HG03175 (cell line): ENCODE data around the gene R3HDM2.

Experiments
- ATAC-seq: cut with Tn5 transposase; IDR thresholded peaks from one replicate; pipeline ENCODE4 v1.9.1; 2021; ENCODE audit warnings: mild to moderate bottlenecking, moderate library complexity; ENCODE audit not compliant: unreplicated experiment

R3HDM2 gene

DNA sequence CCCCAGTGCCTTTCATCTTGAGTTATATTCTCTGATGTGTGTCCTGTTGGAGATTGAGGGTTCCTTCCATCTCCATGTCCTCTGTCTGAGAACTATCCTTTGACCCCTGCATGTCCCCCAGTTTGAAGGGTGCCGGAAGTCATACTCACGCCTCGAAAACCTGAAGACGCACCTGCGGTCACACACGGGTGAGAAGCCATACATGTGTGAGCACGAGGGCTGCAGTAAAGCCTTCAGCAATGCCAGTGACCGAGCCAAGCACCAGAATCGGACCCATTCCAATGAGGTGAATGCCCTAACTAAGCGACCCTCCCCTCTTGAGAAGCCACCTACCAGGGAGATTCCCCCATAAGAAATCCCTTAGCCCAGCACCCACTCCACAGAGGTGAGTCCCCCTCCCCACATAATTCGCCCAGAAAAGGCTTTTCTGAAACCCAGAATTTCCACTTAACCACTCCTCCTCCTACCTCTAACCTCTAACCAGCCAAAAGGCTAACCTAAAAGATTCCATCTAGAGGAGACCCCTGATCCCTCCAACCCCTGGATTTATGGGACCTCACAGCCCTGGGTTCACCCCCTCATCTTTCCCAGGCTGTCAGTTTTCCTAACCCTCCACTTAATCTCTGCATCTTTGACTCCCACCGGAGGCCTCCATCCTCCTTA is 36.5 kb upstream of the R3HDM2 start:
- no peak for ATAC-seq

DNA sequence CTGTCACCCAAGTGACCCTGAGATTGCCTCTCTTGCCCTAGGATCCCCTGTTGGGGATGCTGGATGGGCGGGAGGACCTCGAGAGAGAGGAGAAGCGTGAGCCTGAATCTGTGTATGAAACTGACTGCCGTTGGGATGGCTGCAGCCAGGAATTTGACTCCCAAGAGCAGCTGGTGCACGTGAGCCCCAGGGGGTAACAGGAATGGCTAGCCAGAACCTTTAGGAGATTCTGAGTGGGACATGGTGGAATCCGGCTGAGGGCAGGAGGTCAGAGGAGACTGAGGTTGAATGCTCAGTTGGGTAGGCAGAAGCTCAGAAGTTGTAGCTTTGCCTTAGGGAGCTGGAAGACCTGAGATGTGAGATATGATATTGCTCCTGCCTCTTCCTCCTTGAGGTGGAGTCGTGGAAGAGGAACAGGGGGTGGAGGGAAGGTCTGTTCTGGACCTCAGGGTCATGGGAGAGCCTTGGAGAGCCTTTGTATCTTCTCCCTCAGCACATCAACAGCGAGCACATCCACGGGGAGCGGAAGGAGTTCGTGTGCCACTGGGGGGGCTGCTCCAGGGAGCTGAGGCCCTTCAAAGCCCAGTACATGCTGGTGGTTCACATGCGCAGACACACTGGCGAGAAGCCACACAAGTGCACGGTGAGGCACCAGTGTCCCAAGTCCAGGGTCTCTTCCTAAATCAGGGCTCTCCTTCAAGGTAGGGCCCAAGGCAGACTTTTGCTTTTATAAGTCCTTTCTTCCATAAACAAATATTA is 35.1 kb upstream of the R3HDM2 start:
- ATAC-seq, result no peak

DNA sequence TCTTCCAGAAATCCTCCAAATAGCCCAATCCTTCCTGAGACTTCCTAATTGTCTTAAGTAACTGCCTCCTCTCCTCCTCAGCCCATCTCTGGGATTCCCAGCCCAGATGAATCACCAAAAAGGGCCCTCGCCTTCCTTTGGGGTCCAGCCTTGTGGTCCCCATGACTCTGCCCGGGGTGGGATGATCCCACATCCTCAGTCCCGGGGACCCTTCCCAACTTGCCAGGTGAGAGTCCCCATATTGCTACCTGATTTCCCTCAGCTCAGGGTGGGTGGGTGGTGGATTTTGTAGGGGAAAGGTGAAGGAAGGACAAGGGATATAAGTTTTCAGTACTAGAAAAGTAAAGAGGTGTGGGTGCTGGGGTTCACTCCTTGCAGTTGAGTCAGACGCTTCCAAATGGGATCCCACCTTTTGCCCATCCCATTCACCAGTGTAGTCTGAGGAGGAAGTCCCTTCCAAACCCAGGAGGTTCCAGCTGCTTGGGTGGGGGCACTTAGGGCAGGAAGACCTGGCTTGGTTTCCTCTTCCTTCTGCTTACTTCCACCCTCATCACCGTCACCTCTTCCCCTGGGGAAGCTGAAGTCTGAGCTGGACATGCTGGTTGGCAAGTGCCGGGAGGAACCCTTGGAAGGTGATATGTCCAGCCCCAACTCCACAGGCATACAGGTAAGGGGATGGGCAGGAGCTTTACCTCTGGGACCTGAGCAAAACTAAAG is 34.3 kb upstream of the R3HDM2 start:
- no peak for ATAC-seq

DNA sequence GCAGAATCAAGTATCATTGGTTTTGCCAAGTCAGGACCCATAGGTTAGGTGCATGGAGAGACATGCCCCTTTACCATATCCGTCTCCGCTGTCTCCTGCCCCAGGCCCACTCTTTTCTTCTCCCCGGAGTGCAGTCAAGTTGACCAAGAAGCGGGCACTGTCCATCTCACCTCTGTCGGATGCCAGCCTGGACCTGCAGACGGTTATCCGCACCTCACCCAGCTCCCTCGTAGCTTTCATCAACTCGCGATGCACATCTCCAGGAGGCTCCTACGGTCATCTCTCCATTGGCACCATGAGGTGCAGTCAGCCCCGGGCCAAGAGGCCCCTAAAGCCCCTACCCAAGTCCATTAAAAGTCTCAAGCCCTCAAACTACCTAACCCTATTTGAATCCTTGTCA is 33.7 kb upstream of the R3HDM2 start:
- no peak for ATAC-seq

DNA sequence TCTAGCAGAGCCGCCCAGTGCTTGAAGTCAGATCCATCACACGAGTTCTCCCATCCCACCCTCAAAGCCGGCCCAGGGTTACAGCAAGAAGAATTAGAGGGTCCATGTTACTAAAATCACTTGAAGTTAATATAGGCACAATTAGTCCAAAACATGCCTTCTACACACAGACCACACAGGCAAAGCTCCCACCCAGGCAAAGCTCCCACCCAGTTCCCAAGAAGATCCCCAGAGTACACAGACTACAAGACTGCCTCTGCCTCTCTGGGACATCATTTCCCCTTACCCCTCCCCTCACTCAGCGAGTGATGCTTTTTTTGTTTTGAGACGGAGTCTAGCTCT is 32.0 kb upstream of the R3HDM2 start:
- ATAC-seq, result no peak

DNA sequence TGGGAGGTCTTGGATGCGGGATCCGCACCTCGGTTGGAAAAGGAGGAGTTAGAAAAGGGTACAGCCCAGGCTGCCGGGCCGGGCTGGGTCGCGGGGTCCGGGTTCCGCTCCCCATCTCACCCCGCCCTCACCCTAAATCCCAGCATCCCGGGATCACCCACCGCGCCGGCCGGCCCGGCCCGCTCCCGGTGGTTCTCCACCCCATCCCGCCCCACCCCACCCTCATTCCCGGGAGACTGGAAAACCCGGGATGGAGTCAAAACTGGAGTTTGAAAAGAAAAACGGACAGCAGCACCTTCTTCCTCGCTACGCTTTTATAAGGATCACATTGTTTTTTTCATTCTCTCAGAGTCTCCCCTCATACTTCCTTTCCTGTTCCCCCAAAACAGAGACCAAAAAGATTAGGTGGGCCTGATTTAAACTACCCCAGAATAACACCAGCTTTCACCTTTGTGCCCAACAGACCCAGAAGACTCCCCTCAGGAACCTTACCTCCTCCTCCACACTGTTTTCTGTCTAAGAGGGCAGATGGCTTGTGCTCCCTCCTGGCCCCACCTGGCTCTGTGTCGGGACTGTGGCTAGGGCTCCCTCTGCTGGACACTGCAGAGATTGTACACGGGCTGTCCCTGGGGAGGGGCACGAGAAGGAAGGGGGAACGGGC is 31.5 kb upstream of the R3HDM2 start:
- ATAC-seq, result peak; percentile 70

DNA sequence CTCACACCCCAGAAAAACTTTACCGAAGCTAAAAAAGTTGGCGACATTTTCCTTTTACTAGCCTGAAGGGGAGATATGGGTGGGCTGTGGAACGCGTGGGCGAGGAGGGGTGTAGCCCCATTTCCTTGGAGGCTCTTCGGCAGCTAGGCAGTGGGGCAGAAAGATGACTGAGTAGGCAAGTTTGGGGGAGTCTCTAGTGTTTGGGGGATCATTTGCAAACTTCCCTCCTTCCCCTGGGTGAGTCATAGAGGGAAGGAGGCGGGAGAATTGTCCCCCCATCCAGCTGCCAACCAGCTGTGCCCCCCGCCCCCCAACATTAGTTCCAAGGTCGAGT is 31.0 kb upstream of the R3HDM2 start:
- no peak for ATAC-seq

DNA sequence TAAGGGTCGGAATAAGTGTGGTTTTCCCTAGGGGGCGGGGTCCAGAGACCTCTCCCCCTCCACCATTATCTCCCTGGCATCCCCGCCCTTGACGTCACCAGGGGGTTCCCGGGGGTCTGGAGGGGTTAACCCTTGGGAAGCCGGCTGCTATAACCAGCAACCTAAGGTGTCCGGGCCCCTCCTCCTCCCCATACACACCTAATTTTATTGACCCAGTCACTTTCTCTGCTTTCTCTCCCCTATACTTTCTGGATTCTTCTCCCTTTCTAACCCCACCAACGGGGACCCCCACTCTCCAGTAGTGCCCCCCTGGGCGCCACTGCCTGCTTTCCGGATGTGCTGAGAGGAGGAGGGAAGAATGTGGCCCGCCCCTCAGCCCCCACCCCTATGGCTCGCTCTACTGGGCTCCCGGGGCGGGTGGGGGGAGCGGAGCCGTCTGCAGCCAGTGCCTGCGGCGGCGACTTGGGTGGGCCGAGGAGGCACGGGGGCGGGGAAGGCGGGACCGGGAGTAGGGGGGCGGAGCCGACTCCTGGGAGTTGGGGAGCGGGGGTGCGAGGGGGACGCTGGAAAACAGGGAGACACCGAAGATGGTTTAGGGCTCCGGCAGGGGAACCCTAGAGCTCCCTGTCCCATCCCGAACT is 30.6 kb upstream of the R3HDM2 start:
- no peak for ATAC-seq

DNA sequence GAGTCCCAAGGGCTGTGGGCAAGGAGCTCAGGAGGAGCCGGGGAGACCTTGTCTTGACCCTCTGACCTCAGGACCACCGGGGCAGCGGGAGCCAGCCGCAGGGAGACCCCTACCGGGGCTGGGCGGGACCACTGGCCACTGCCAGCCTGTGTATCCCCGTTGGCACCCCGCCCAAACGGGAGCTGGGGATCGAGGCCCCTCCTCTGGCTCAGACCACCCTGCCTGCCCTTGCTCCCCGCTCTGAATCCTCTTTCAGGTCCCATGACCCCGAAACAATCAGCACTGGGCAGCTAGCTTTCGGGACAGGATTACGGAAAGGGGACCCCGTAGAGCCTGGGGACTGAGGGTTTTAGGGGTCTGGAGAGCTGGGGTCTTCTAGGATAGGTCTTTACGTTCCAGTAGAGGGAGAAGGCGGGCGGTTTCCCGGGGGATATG is 30.0 kb upstream of the R3HDM2 start:
- no peak for ATAC-seq

DNA sequence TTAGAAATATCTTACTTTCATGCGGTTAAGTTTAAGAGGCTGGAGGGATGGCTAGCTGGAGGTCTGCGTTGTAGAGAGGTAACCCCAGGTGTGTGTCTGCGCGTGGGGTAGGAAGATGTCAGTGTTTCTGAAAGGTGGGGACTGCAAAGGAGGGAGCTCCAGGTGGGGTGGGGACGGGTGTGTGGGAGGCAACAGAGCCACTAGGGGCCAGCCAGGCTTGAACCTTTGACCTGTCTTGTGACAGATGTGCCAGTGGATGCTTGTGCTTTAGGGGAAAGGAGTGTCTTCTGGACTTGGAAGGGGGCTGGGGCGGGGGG is 29.6 kb upstream of the R3HDM2 start:
- ATAC-seq, result no peak

DNA sequence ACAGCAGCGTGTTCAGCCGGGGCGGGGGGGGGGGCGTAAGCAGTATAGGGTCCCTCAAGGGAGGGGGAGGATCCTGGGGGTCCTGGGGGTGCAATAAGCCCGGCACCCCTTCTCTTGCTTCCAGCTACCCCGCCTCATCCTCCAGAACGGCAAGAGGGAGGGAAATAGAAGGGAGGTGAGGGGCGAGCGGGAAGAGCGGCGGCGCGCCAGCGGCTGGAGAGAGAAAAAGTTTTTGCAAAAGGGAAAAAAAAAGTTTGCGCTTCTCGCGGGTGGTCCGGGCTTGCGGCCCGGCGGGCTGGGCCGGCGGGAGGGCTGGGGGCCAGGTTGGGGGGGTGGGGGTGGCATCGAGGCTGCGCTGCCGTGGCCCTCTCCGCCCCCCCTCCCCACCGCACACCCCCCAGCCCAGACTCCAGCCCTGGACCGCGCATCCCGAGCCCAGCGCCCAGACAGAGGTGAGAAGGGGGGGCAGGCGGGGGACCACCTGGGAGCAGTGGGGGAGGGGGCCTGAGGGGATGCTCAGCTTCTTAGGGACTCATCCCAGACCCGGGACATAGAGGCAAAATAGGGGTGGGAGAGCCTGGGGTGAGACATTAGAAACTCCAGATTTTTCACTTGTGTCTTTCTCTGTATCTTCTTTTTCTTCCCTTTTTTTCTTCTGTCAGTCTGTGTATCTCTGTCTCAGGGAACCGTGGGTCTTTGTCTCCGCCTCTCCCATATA is 29.1 kb upstream of the R3HDM2 start, which contains the start of gene GLI1:
Gene GLI1, plus strand, starts transcription at position 36 of the 718 bp plus-strand sequence. CDS start 3,907 bp downstream, outside the sequence.
- ATAC-seq, result no peak

DNA sequence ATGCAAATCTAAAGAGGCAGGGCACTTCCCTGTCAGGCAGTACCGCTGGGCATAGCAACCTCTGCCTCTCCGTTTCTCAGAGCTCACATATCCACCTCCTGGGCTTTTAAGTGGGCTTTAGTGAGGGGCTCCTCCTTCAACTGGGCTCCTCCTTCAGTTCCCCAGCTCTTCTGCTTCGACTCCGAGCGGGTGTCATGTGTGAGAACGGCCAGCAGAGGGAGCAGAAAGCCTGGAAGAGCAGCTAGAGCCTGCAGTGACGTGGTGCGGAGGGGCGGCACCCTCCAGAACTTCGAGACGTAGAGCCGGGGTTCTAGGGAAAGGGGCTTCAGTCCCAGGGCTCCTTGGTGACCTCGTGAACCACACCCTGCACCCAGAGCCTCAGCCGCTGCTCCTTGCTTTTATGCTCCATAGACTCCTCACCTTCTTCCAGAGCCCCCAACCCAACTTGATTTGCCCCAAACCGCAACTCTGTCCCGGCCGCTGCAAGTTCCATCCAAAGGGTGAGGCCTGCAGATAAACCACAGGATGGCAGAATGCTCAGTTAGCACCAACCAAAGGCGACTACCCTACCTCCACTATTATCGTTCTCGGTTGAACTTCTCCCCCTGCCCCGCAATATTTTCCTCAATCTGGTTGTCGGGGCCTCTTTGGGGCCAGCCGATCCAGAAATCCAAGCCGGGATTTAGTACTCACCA is 28.4 kb upstream of the R3HDM2 start:
- peak; percentile 59 for ATAC-seq

DNA sequence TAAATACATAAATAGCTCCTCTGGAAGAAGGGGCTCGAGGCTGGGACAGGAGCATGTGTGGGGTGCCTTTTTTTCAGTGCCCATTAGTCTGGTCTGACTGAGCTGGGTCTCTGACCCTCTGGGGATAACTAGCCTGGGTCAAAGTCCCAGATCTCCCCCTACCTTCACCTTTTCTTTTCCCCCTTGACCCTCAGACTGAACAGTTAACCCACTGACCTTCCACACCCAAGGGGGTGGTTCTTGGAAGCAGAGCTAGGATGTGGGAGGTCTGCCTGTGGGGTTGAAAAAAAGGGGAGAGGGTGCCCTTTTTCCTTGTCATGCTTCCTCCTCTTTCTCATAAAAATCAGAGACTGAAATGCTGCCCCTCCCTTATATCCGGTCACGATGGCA is 27.8 kb upstream of the R3HDM2 start:
- no peak for ATAC-seq

DNA sequence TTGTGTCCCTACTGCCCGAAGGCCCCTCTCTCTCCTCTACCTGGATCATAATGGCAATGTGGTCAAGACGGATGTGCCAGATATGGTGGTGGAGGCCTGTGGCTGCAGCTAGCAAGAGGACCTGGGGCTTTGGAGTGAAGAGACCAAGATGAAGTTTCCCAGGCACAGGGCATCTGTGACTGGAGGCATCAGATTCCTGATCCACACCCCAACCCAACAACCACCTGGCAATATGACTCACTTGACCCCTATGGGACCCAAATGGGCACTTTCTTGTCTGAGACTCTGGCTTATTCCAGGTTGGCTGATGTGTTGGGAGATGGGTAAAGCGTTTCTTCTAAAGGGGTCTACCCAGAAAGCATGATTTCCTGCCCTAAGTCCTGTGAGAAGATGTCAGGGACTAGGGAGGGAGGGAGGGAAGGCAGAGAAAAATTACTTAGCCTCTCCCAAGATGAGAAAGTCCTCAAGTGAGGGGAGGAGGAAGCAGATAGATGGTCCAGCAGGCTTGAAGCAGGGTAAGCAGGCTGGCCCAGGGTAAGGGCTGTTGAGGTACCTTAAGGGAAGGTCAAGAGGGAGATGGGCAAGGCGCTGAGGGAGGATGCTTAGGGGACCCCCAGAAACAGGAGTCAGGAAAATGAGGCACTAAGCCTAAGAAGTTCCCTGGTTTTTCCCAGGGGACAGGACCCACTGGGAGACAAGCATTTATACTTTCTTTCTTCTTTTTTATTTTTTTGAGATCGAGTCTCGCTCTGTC is 26.1 kb upstream of the R3HDM2 start:
- ATAC-seq, result no peak

DNA sequence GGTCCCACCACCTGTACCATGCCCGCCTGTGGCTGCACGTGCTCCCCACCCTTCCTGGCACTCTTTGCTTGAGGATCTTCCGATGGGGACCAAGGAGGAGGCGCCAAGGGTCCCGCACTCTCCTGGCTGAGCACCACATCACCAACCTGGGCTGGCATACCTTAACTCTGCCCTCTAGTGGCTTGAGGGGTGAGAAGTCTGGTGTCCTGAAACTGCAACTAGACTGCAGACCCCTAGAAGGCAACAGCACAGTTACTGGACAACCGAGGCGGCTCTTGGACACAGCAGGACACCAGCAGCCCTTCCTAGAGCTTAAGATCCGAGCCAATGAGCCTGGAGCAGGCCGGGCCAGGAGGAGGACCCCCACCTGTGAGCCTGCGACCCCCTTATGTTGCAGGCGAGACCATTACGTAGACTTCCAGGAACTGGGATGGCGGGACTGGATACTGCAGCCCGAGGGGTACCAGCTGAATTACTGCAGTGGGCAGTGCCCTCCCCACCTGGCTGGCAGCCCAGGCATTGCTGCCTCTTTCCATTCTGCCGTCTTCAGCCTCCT is 25.4 kb upstream of the R3HDM2 start:
- ATAC-seq, result no peak

DNA sequence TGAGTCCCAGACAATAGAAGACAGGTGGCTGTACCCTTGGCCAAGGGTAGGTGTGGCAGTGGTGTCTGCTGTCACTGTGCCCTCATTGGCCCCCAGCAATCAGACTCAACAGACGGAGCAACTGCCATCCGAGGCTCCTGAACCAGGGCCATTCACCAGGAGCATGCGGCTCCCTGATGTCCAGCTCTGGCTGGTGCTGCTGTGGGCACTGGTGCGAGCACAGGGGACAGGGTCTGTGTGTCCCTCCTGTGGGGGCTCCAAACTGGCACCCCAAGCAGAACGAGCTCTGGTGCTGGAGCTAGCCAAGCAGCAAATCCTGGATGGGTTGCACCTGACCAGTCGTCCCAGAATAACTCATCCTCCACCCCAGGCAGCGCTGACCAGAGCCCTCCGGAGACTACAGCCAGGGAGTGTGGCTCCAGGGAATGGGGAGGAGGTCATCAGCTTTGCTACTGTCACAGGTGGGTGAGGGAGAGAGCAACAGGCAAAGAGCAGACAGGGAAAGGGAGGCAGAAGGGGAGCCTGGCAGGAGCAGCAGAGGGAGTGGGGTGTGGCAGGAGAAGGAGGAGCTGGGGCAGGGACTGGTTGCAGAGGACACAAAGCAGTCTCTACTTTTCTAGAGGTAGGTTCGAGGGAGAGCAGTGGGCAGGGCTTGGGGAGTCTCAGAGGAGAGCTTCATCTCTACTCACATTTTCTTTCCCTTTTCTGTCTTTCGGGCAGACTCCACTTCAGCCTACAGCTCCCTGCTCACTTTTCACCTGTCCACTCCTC is 24.7 kb upstream of the R3HDM2 start:
- no peak for ATAC-seq

DNA sequence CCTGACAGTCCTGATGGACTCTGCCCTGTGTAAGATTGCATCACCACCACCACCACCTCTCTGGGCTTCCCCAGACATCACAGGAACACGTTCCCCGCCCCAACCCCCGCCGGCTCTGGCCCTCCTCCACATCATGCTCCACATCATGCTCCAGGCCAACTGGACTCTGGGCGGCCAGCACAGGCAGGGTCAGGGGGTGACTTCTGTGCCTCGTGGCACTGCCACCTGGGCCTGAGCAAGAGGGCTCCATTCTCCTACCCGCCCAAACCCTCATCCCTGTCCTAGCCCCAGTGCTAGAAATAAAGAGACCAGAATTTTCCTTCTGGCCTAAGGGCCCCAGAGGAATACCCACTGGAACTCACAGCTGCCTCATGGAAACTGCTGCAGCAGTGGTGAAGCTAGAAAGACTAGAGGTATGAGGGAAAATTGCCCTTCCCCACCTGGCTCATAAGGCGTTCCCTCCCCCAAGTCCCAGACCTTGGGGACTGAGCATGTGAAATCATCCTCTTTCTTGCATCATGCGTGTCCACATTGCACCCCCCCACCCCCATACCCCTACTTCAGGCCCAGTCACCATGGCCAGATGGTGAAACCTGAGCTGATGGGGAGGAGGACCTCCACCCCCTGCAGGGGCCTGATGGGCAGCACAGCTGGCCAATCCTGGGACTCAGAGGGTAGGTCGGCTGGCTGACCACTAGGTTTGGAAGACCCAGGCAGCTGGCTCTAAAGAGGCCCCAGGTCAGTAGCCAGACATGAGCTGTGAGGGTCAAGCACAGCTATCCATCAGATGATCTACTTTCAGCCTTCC is 23.9 kb upstream of the R3HDM2 start, which contains the start of gene INHBE:
Gene INHBE, plus strand, starts transcription at position 742 of the 808 bp plus-strand sequence. CDS start 230 bp downstream, outside the sequence.
- ATAC-seq, result no peak
